Right atrium auricular region (tissue), 2 donors: ENCODE results near the gene TENM4. TPM values are rescaled to one million over a fixed set of nuclear protein-coding genes. Genes with fewer than 3 reads are reported as not detected.

ENCODE experiments used
- DNase-seq: peaks from one replicate; pipeline ENCODE4 v3.0.0-alpha.2; 2019; ENCODE audit warnings: low spot score
- H3K27ac ChIP-seq, 2 donors: fragments of 200-600 bp; sonication (generic); 1 replicate in 1 of 2; 2 replicates in 1 of 2; pipeline ENCODE4 v1.5.1; 2016 to 2019
- H3K27me3 ChIP-seq, 2 donors: fragments of 200-600 bp; sonication (generic); one replicate each; pipeline versions ENCODE4 v1.5.1 to v1.6.0; 2017 to 2019
- H3K36me3 ChIP-seq: fragments of 200-600 bp; sonication (generic); one replicate; pipeline ENCODE4 v1.5.1; 2016
- H3K4me1 ChIP-seq, 2 donors: fragments of 200-600 bp; sonication (generic); one replicate each; pipeline versions ENCODE4 v1.5.1 to v1.6.0; 2017 to 2019
- H3K4me3 ChIP-seq, 2 donors: fragments of 200-600 bp; sonication (generic); 1 replicate in 1 of 2; 2 replicates in 1 of 2; pipeline ENCODE4 v1.5.1; 2017 to 2019; ENCODE audit warnings: mild to moderate bottlenecking in 1 of 2, moderate library complexity in 1 of 2
- H3K9me3 ChIP-seq, 2 donors: fragments of 200-600 bp; sonication (generic); one replicate each; pipeline ENCODE4 v1.5.1; 2019
- CTCF ChIP-seq, 2 donors: fragments of 200-600 bp; sonication (generic); IDR thresholded peaks; one replicate each; pipeline ENCODE4 v1.5.1; 2019; ENCODE audit warnings: antibody characterized with exemption in 2 of 2
- total RNA-seq, 2 donors: library from RNA; depleted of rRNA; stranded (reverse); fragments of >200 nt; gene quantifications; one replicate each; pipeline ENCODE4 v1.1.0, GENCODE V29; 2016

Gene TENM4
- total RNA-seq, 2 donors from 2014 or later = 0.30 to 0.98 TPM

DNA sequence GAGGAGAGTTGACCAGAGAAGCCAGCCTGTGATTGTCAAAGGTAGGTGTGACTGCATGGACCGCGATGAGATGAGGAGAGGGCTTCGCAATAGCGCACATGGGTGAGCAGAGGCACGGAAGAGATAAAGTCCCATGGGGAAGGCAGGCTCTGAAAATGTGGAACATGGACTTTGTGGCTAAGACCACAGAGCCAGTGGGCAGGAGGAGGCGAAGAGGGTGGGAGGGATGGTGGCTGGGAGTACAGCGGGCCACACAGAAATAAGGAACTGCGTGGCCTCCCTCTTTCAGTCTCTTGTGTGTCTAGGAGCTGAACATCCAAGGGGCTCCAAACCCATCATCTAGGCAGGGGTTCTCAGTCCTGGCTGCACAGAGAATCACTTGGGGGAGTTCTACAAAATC, 98.6 kb downstream of the TENM4 start:
- no peak overlapping the region for H3K4me3 ChIP-seq
- H3K4me1 ChIP-seq = no peaks in the 10 kb centered on the region
- H3K27ac ChIP-seq = no peak overlapping the region
- H3K27me3 ChIP-seq = no peaks in the 10 kb centered on the region
- no peak for TF ChIP-seq CTCF (IDR thresholded peaks at IDR 0.05)
- no peaks in the 10 kb centered on the region for H3K9me3 ChIP-seq
- no peaks in the 10 kb centered on the region for H3K36me3 ChIP-seq
- DNase-seq = no peak

DNA sequence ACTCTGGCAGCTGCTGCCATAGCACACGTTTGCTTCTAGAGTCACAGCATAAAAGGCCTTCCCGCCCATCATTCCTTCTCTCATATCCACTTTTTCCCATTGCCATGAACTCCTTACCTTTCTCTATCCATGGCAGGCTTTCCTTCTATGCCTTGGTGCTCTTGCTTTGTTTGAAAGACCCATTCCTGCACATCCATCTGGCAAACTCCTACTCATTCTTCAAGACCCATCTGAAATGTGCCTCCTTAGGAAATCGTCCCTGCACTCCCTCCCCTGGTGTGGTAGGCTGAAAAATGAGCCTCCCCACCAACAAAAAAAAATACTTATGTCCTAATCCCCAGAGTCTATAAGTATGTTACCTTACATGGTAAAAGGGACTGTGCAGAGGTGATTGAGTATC, 100.3 kb downstream of the TENM4 start:
- Histone ChIP-seq H3K9me3 (no peaks in the 10 kb centered on the region), H3K27me3 (no peaks in the 10 kb centered on the region), H3K4me3 (no peak overlapping the region), H3K36me3 (no peaks in the 10 kb centered on the region), H3K27ac (no peak overlapping the region), H3K4me1 (no peaks in the 10 kb centered on the region)
- DNase-seq = no peak
- TF ChIP-seq CTCF (IDR thresholded peaks at IDR 0.05) = no peak

GRCh38 chr11:79336797-79337517, 103.9 kb downstream of the TENM4 start:
- H3K4me3 ChIP-seq = no peak overlapping the region
- H3K27ac ChIP-seq = no peak overlapping the region
- H3K27me3 ChIP-seq = no peaks in the 10 kb centered on the region
- TF ChIP-seq CTCF (IDR thresholded peaks at IDR 0.05) = no peak
- H3K9me3 ChIP-seq = no peaks in the 10 kb centered on the region
- no peaks in the 10 kb centered on the region for H3K36me3 ChIP-seq
- no peak for DNase-seq
- no peaks in the 10 kb centered on the region for H3K4me1 ChIP-seq

DNA sequence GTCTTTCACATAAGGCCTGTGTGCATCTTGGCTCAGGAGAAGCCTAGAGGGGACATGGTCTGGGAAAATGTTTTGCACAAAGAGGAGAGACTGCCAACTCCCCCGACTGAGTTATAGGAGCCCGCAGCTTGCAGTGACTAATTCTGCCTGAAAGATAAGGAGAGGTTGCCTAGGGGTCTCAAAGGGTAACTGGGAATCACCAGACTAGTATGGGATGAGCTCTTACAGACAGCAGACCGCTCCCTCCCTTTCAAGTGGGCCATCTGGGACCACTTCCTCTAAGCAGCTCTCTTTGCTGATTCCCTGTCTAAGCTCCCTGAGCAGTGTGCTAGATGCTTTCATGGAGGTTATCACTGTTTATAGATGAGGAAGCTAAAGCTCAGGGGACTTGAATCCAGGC, 105.1 kb downstream of the TENM4 start:
- Histone ChIP-seq H3K4me1 (no peaks in the 10 kb centered on the region), H3K4me3 (no peak overlapping the region), H3K9me3 (no peaks in the 10 kb centered on the region), H3K36me3 (no peaks in the 10 kb centered on the region), H3K27me3 (no peaks in the 10 kb centered on the region), H3K27ac (no peak overlapping the region)
- no peak for DNase-seq
- no peak for TF ChIP-seq CTCF (IDR thresholded peaks at IDR 0.05)

DNA sequence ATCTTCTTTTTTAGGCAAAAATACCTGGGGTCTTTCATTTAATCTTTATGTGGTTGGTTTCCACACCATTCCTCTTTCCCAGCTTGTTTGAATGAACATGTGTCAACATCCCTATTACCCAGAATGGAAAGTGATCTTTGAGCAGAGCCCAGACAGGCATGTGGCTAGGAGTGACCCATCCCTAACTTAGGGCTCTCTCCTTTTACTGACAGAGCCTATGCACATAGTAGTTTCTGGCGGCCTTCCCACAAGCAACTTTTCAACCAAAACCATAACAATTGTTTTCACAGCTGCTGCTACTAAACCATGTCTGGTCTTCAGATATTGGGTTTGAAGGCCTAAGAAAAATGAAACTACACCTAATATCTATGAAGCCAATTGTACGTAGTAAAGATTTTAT, 107.5 kb downstream of the TENM4 start:
- no peak overlapping the region for H3K27ac ChIP-seq
- DNase-seq = no peak
- no peak overlapping the region for H3K4me3 ChIP-seq
- H3K4me1 ChIP-seq = no peaks in the 10 kb centered on the region
- no peaks in the 10 kb centered on the region for H3K27me3 ChIP-seq
- no peaks in the 10 kb centered on the region for H3K9me3 ChIP-seq
- no peak for TF ChIP-seq CTCF (IDR thresholded peaks at IDR 0.05)
- H3K36me3 ChIP-seq = no peaks in the 10 kb centered on the region

DNA sequence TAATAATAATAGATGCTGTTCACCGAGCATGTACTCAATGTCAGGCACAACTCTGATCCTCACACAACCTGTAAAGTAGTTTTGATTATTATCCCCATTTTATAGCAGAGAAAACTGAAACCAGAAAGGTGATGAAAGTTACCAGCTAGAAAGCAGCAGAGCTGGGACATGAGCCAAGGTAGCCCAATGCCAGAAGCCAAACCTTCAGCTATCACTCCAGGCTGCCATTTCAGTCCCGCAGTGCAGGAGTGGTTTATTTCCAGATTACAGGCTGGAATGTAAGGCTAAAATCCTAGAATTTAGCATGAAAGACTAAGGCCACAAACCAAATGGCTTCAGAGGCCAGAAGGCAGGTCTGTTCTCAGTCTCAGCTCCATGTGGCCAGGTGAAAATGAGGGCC, 108.8 kb downstream of the TENM4 start:
- no peak for DNase-seq
- no peaks in the 10 kb centered on the region for H3K9me3 ChIP-seq
- H3K36me3 ChIP-seq = no peaks in the 10 kb centered on the region
- H3K4me1 ChIP-seq = no peaks in the 10 kb centered on the region
- no peak overlapping the region for H3K4me3 ChIP-seq
- no peak for TF ChIP-seq CTCF (IDR thresholded peaks at IDR 0.05)
- no peaks in the 10 kb centered on the region for H3K27me3 ChIP-seq
- H3K27ac ChIP-seq = no peak overlapping the region
